Suppressor macrophage (primary cell): ENCODE data around the gene PLXNA2.
A peak's percentile ranks its signal among the peaks of the same experiment; 100 is the strongest.

Source experiments
- DNase-seq, 4 experiments: peaks; one replicate each; pipeline ENCODE4 v3.0.0-alpha.2; 2020 to 2022

PLXNA2 gene

DNA sequence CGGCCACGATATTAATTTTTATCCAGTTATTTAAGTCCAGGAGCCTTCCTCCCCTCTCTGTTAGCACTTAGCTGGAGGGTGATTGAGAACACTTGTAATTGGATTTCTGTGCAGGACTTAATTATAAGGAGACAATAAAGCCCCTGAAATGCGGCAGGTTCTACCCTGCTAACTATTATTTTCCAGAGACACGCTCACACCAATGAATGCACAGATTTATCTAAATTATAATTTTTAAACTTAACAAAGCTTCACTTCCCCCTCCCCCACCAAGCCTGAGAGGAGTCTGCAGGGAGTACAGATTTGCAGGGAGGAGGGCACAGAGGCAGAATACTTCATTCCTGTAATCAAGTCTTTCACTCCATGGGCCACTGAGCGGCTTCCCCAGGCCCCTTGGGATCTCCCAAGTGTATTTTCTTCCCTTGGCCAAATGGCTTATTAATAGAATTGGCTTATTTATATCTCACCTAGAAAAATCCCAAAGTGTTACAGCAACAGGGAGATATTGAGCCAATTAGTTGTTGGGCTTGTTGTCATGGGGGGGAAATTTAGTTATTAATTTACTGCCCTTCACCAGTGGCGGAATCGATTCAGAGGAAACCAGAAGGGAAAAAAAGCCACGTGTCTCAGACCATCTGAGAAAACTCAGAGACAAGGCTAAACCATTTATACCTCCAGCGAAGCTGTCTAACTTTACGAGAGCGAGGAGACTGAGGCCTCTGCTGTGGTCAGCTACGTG lies 234.3 kb downstream of the PLXNA2 start:
- DNase-seq, result no peak

- DNase-seq, result no peak
Observed at GRCh38 chr1:208009303-208009702, 234.9 kb downstream of the PLXNA2 start.

DNA sequence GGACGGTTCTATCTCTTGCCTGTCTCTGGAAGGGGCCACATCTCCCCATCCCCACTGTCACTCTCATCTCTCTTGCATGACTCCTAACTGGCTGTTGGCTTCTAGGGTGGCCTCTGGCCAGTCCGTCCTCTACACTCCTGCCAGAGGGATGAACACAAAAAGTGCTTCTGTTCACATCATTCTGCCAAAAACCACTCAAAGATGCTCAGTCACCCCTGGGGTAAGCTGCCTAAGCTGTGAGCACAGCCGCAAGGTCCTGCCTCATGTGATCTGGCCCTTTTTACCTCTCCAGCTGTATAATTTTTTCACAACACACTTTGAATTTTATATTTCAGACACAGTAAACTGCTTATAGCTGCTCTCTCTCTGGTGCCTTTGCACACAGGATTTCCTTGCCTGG lies 235.7 kb downstream of the PLXNA2 start:
- DNase-seq, result no peak

- no peak for DNase-seq
Observed at GRCh38 chr1:208007938-208008342, 236.2 kb downstream of the PLXNA2 start.

DNA sequence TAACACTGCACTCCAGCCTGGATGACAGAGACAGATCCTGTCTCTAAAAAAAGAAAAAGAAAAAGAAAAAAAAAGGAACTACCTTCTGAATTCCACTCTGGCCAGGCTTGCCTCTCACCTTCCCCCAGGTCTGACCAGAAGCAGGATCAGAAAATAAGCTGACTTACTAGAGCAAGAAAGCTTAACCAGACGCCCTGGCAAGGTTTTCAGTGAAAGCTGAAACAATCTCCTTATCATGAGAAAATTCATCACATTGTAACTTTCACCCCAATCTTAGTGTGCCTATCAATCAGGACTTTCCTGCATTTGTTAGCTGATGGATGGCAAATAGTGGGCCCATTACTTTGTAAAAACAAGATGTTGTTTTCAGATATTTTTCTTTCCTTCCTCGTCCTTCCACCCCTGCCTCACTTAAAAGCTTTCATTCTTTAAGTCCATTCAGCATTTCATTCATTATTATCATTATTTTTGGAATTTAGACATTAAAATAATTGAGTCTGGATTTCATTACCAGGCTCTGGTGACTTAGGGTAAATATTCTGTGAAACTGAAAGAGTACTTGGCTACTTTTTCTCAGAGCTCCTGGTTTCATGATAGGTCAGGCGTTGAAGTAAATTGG lies 236.8 kb downstream of the PLXNA2 start:
- no peak for DNase-seq

- no peak for DNase-seq
Observed at GRCh38 chr1:208006258-208006920, 237.8 kb downstream of the PLXNA2 start.

- peak; percentile 67 to 86 (median 80) for DNase-seq
Observed at GRCh38 chr1:208004851-208005250, 239.3 kb downstream of the PLXNA2 start.

DNA sequence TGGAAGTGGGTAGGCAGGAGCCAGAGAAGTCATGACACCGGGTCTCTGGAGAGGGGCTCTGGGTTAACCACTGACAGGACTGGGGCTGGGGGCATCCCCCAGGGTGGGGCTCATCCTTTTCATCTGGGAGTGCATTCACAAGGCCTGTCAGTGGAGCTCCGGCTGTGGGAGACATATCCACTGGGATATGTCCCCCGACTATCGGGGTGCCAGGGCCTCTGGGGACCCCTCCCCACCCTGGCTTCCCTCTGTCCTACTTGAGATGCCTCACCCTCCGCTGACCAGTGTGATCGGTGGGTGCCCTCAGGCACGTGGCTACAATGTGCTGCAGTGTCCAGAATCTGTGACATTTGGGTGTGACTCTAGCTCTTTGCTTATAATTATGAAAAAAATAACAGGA lies 240.9 kb downstream of the PLXNA2 start:
- DNase-seq, result no peak

- no peak for DNase-seq
Observed at GRCh38 chr1:208002672-208003071, 241.5 kb downstream of the PLXNA2 start.

GRCh38 chr1:208002078-208002477 lies 242.1 kb downstream of the PLXNA2 start:
- no peak for DNase-seq

GRCh38 chr1:208000504-208000903 lies 243.7 kb downstream of the PLXNA2 start:
- no peak for DNase-seq

- DNase-seq, result no peak
Observed at GRCh38 chr1:207999972-208000371, 244.2 kb downstream of the PLXNA2 start.

- DNase-seq, result no peak
Observed at GRCh38 chr1:207999274-207999915, 244.8 kb downstream of the PLXNA2 start.

GRCh38 chr1:207998691-207999090 lies 245.5 kb downstream of the PLXNA2 start:
- DNase-seq, result no peak

DNA sequence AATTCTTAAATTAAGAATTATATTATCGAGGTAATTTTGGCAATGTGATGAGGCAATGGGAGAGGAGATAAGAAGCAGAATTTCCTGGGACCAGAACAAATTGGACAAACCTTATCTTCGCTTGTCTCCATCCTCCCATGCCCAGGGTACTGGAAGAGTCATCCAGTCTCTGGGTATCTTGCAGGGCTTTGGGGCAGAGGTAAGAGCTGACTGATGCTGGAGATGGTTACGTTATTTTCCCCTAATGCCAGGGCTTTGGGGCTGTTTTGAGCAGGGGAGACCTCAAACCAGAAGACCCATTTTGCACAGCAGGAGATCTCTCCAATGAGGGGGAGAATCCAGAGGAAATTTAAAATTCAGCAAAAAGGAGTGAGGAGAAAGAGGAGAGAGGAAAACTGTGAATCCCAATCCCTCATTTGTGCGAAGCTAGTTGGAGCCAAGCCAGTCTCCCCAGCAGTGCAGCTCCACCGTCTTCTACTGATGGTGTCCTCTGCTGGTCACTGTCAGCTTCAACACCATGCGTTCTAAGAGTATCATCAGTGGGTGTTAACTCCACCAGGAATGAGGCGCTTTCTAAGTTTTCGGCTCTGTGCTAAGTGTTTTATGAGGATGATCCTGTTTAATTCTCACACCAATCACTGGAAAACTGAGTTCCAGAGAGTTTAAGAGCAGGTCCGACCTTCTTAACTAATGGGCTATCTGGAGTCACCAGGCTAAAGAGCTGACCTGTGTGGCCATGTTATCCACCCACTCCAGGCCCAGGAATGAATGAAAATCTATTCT lies 246.5 kb downstream of the PLXNA2 start:
- DNase-seq, result peak; percentile 49 to 79 (median 74)

DNA sequence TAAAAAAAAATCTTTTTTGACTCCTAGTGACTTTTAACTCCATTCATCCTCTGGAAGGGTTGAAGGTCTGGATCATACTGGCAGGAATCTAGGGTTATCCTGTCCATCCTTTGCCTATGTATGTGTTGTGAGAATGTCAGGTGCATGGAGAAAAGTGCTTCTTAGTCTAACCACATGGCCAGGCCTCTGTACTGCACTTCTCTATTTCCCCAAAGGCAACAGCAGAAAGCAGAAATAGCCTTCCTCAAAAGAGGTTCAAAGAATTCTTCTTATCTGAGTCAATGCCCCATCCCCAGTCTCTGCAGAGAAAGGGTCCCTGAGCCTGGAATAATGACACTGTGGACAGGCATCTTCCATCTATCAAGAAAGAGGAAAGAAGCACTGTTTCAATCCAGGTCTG lies 247.5 kb downstream of the PLXNA2 start:
- DNase-seq, result peak; percentile 50 to 71 (median 62)

- DNase-seq, result no peak
Observed at GRCh38 chr1:207995576-207995975, 248.6 kb downstream of the PLXNA2 start.

DNA sequence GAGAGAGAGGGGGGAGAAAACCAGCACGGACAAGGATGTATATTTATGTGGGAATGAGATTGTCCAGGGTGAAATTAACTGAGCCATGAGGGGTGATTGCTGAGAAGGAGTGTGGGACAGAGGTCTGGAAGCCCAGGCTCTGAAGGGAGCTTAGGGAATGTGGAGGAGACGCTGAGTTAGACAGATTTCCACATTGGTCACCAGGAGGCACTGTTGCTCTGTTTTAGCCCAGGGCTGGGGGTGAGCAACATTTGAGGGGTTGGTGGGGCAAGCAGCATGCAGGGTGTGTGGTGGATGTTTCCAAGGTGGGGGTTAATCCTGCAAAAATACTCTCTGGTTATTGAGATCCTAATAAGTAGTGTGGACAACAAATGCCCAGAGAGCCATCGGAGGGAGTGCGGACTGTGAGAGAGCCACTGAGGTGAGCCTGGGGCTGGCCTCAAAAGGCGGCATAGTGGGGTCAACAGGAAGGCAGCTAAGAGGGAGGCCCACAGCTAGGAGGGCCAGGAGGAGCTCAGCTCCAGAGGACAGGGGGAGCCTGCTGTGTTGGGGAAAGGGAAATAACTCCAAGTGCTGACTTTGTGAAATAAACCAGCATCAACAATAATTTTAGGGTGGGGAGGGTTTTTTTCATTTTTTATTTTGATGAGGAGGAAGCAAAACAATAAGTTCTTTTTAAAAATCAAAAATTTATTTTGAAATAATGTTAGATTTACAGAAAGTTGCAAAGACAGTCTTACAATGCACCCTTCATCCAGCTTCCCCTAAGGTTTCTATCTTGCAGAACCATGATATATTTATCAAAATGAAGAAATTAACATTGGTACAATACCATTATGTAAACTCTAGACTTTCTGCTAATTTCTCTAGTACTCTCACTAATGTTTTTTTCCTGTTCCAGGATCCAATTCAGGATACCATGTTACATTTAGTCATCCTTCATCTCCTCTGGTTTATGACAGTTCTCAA lies 250.4 kb downstream of the PLXNA2 start:
- peak; percentile 9 to 29 (median 22) for DNase-seq

- no peak for DNase-seq
Observed at GRCh38 chr1:207992677-207993236, 251.4 kb downstream of the PLXNA2 start.

- DNase-seq, result no peak
Observed at GRCh38 chr1:207991583-207992026, 252.6 kb downstream of the PLXNA2 start.
